Superior temporal gyrus (tissue), 1 donor: ENCODE data around the gene KCTD7.
"Not testable (repeated sequence)": the region's sequence is repeated elsewhere in the genome, so short reads cannot be mapped to it uniquely, and the experiment has no call there.

Experiments used
- DNase-seq: peaks from one replicate; pipeline ENCODE4 v3.0.0-alpha.2; 2016; ENCODE audit errors: extremely low spot score

Gene KCTD7

DNA sequence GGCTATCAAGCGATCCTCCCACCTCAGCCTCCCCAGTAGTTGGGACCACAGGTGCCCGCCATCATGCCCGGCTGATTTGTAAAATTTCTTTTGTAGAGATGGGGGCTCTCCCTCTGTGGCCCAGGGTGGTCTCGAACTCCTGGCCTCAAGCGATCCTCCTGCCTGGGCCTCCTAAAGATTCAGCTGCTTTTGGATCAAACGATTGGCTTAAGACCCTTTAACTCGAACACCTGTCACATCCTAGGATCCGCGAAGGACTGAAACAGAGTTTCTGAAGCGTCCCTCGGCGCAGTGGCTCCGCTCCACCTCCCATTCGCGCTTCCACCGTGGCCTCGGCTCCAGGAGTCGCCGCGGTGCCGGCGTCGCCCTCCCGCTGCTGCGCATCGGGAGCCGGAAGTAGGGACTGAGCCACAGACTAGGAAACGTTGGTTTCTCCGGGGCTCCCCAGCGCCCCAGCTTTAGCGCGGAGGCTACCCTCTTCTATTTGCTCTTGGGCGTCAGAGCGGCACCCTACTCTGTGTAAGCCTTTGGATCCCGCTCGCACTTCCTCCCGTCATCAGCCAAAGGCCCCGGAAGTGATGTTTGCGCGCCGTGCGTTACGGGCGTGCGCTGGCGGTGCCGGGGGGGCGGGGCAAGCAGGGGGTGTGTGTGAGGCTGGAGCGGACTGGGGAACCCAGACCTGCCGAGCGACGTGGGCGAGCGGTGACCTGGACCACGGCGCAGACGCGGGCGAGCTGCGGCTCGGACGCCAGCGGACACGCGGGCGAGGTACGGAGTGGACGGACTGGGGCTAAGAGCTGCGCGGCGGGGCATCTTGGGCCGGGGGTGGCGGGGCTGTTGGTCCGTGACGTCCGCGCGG is 53.0 kb downstream of the KCTD7 start:
- peak; percentile 98 for DNase-seq

DNA sequence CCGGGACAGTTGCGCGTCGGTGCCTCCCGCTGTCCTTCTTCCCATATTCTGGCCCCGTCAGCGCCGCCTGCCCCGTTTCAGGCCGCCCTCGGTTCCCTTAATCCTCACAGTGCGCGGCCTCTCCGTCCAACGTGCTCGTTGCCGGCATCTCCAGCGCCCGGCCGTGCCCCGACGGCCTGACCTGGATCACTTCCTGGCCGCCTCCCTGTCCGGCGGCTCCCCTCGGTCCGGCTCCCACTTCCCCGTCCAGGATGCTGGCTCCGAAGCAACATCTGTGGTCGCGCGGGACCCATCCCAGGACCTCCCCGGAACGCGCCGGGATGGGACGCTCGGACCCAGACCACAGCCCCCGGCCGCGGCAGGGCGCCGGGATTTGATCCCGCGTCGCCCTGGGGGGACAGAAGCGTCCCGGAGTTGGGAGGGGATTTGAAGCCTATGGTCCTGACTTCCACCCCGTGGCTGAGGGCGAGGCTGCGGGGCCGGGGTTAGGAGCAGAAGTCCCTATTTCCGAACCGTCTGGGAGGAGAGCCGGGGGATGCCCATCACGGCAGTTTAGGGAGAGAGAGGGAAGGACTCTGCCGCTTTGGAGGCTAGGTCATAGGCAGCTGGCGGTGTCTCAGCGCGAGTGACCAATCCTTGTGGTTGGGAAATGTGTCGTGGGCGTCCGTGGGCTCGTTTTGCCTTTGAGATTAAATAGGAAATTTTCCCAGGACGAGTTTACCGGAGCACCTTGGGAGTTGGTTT is 53.8 kb downstream of the KCTD7 start:
- DNase-seq = no peak

DNA sequence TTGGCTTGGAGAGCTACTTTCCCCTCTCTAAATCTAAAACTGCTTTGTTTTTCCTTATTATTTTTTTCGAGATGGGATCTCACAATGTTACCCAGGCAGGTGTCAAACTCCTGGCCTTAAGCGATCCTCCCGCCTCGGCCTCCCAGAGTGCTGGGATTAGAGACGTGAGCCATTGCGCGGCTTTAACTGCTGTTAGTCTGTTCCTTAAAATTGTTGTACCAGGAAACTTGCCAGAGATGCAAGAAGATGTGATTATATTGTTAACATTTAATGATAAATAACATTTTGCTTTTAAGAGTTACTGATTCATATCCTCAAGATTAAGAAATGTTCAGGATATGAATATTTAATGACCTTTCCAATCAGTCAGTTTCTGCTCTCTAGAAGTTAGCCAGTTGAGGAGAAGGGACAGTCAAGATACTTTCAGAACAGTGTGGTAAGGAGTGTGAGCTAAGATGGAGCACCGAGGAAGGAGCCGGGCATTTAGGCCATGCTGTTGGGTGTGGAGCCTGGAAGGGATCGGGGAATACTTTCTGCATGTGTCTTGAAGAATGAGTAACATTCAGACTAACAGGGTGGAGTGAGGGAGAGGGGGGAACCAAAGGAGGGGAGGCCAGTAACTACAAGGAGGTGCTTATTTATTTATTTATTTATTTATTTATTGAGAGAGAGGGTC is 54.6 kb downstream of the KCTD7 start:
- not testable (repeated sequence) for DNase-seq

GRCh38 chr7:66683770-66684123 is 55.1 kb downstream of the KCTD7 start:
- DNase-seq = no peak

- not testable (repeated sequence) for DNase-seq
These were observed 57.0 kb downstream of the KCTD7 start for GRCh38 chr7:66685663-66686062.

- DNase-seq = no peak
These were observed 58.5 kb downstream of the KCTD7 start for GRCh38 chr7:66687186-66687585.

- not testable (repeated sequence) for DNase-seq
These were observed 59.0 kb downstream of the KCTD7 start for GRCh38 chr7:66687672-66688071.

DNA sequence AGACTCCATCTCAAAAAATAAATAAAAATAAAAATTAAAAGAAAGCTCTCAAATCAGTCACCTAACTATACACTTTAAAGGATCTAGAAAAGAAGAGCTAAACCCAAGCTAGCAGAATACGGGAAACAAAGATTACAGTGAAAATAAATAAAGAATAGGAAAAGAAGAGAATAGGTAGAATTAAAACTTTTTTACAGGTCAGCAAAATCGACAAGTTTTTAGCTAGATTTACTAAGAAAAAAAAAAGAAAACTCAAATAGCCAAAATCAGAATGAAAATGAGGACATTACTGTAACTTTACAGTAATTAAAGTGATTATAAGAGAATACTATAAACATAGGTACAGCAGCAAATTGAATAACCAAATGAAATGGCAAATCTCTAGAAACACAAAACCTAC is 60.4 kb downstream of the KCTD7 start:
- DNase-seq = no peak

DNA sequence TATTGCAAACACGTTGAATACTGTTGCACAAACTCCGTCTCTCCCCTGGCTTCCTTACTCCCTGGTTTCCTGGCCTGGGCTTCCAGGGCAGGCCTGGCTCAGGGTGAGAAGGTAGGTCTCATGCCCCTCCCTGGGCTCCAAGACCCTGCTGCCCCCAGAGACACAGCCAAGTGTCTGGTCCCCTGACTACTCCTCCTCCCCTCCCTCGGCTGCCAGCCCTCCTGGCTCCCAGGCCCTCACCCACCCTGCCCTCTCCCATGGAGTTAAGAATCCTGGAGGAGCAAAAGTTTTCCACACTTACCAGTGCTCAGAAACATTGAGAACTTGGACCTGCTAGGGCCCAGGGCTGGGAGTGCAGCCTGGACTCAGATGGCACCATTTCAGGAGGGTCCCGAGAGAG is 64.7 kb downstream of the KCTD7 start:
- no peak for DNase-seq
